DMS79 treated with DMSO at 0.1 percent for 48 hours (cell line): ENCODE data around the gene DTL.

ENCODE experiments used
- DNase-seq: peaks from one replicate; lab custom pipeline; 2025; lab: John Stamatoyannopoulos, UW

Gene DTL

GRCh38 chr1:212037900-212038299, 2.4 kb downstream of the DTL start:
- no peak for DNase-seq

GRCh38 chr1:212039622-212040021, 4.1 kb downstream of the DTL start:
- no peak for DNase-seq

- DNase-seq: no peak
Measured at GRCh38 chr1:212040629-212041412, 5.3 kb downstream of the DTL start.

- DNase-seq: no peak
Measured at GRCh38 chr1:212042436-212042835, 6.9 kb downstream of the DTL start.

- DNase-seq: no peak
Measured at GRCh38 chr1:212044851-212045250, 9.3 kb downstream of the DTL start.

- no peak for DNase-seq
Measured at GRCh38 chr1:212045981-212046380, 10.4 kb downstream of the DTL start.

- DNase-seq: no peak
Measured at GRCh38 chr1:212053993-212054392, 18.4 kb downstream of the DTL start.

GRCh38 chr1:212055333-212055732, 19.8 kb downstream of the DTL start:
- DNase-seq: no peak

GRCh38 chr1:212060632-212061472, 25.3 kb downstream of the DTL start:
- no peak for DNase-seq

- peak; percentile 33 for DNase-seq
Measured at GRCh38 chr1:212062832-212063438, 27.4 kb downstream of the DTL start.

- DNase-seq: no peak
Measured at GRCh38 chr1:212067787-212068186, 32.2 kb downstream of the DTL start.

- DNase-seq: peak; percentile 46
Measured at GRCh38 chr1:212070720-212071302, 35.3 kb downstream of the DTL start.

- no peak for DNase-seq
Measured at GRCh38 chr1:212072047-212072446, 36.5 kb downstream of the DTL start.

- no peak for DNase-seq
Measured at GRCh38 chr1:212073490-212073889, 37.9 kb downstream of the DTL start.

- no peak for DNase-seq
Measured at GRCh38 chr1:212074313-212074712, 38.8 kb downstream of the DTL start.

- DNase-seq: no peak
Measured at GRCh38 chr1:212074856-212075255, 39.3 kb downstream of the DTL start.

- DNase-seq: no peak
Measured at GRCh38 chr1:212077028-212077427, 41.5 kb downstream of the DTL start.

GRCh38 chr1:212078826-212079225, 43.3 kb downstream of the DTL start:
- no peak for DNase-seq

- DNase-seq: no peak
Measured at GRCh38 chr1:212082765-212083406, 47.3 kb downstream of the DTL start.

- no peak for DNase-seq
Measured at GRCh38 chr1:212089560-212090163, 54.1 kb downstream of the DTL start.

- no peak for DNase-seq
Measured at GRCh38 chr1:212091438-212092121, 56.0 kb downstream of the DTL start.
